PC-9 (cell line): Measurements from ENCODE around the gene MAL. TPM values are rescaled to one million over a fixed set of nuclear protein-coding genes. Genes with fewer than 3 reads are reported as not detected.

ENCODE experiments used
- BruUV-seq: library from RNA; stranded (reverse); fragments of 400-500 nt; replicated peaks from 2 replicates; lab custom pipeline; 2021; lab: Mats Ljungman, UMichigan
- CTCF ChIA-PET: fragments of 300-600 bp; sonication (Branson Sonifier 250); formaldehyde crosslinking; loops from one replicate; lab custom pipeline; 2022; ENCODE audit warnings: antibody characterized with exemption; lab: Charles Lee
- POLR2A ChIA-PET: fragments of 300-600 bp; sonication (Branson Sonifier 250); formaldehyde crosslinking; loops from one replicate; lab custom pipeline; 2022; ENCODE audit warnings: antibody characterized with exemption; ENCODE audit not compliant: unreplicated experiment; lab: Charles Lee
- DNase-seq, 2 experiments: peaks; one replicate each; pipeline versions ENCODE4 v3.0.0 to v3.0.0-alpha.2; 2015 to 2022; ENCODE audit warnings: mixed read lengths in 1 of 2
- H2AFZ ChIP-seq: fragments of 200-600 bp; sonication (generic); 2 replicates; pipeline ENCODE4 v1.8.1; 2017; ENCODE audit warnings: antibody characterized with exemption
- H3F3A ChIP-seq: fragments of 200-600 bp; sonication (generic); 2 replicates; pipeline ENCODE4 v1.8.1; 2017; ENCODE audit warnings: antibody characterized with exemption, mild to moderate bottlenecking, low read depth; ENCODE audit not compliant: insufficient read depth
- H3K27ac ChIP-seq: fragments of 200-600 bp; sonication (generic); 2 replicates; pipeline ENCODE4 v1.6.1; 2016; ENCODE audit warnings: mixed run types
- H3K27me3 ChIP-seq: fragments of 200-600 bp; sonication (generic); 2 replicates; pipeline ENCODE4 v1.6.1; 2016; ENCODE audit warnings: low read depth, mixed run types; ENCODE audit not compliant: insufficient read depth
- H3K36me3 ChIP-seq: fragments of 200-600 bp; sonication (generic); 2 replicates; pipeline ENCODE4 v1.6.1; 2016; ENCODE audit warnings: low read depth, mixed run types
- H3K4me1 ChIP-seq: fragments of 200-600 bp; sonication (generic); replicated peaks from 2 replicates; pipeline ENCODE4 v1.6.1; 2016; ENCODE audit warnings: mixed run types; ENCODE audit not compliant: insufficient read depth
- H3K4me2 ChIP-seq: fragments of 200-600 bp; sonication (generic); 2 replicates; pipeline ENCODE4 v1.6.1; 2017; ENCODE audit warnings: mixed run types
- H3K4me3 ChIP-seq: fragments of 200-600 bp; sonication (generic); 2 replicates; pipeline ENCODE4 v1.6.1; 2016; ENCODE audit warnings: mixed run types
- H3K79me2 ChIP-seq: fragments of 200-600 bp; sonication (generic); 2 replicates; pipeline ENCODE4 v1.6.1; 2017; ENCODE audit warnings: low read depth, mixed run types
- H3K9me2 ChIP-seq: fragments of 200-600 bp; sonication (generic); 2 replicates; pipeline ENCODE4 v1.8.1; 2017; ENCODE audit warnings: mild to moderate bottlenecking; ENCODE audit not compliant: insufficient read depth
- H3K9me3 ChIP-seq: fragments of 200-600 bp; sonication (generic); 2 replicates; pipeline ENCODE4 v1.8.1; 2016; ENCODE audit warnings: low read depth; ENCODE audit not compliant: insufficient read depth
- H4K20me1 ChIP-seq: fragments of 200-600 bp; sonication (generic); 2 replicates; pipeline ENCODE4 v1.8.1; 2017; ENCODE audit not compliant: insufficient read depth
- EZH2 ChIP-seq: fragments of 200-600 bp; sonication (generic); IDR thresholded peaks from 2 replicates; pipeline ENCODE4 v1.8.0; 2017; ENCODE audit warnings: antibody characterized with exemption, low read depth
- intact Hi-C: fragments of 100-400 bp; cut with micrococcal nuclease; formaldehyde crosslinking; loops from one replicate; pipeline ENCODE4 v1.10.0; 2022; ENCODE audit not compliant: unreplicated experiment
- total RNA-seq: library from RNA; stranded (reverse); gene quantifications from 2 replicates; pipeline ENCODE4 v1.2.3, GENCODE V29; 2021
- TF ChIP-seq, protein P1 (sequence below): fragments of 200-600 bp; sonication (generic); conservative IDR thresholded peaks from 2 replicates; pipeline ENCODE4 v1.6.1; 2017; ENCODE audit warnings: mixed run types, antibody characterized with exemption, mild to moderate bottlenecking, moderate library complexity

The MAL gene
- total RNA-seq, 1 experiment from 2014 or later: 146 TPM

DNA sequence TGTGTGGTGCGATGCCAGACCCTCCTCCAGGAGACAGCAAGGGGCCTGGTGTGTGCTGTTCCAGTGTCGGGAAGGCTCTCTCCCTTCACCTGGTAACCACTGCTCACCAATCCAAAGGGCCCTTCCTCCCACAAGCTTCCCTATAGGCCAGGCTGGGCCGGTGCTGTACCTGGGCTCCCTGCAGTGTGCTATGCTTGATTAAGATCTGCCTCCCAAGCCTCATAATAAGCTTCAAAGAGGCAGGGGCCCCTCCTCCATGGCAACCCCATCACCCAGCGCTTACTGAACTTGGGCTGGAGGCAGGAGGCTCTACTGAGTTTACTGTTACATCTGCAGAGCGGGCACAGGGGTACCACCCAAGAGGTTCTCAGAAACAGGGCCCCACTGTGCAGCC, 4.5 kb upstream of the MAL start:
- H3K4me3 ChIP-seq: no peak overlapping the region
- H3K4me1 ChIP-seq: peaks cover 71% of the 10 kb centered on the region
- no peak for DNase-seq
- H3F3A ChIP-seq: peaks cover 49% of the 10 kb centered on the region; the same call in 1 of the 2 replicates
- H3K4me2 ChIP-seq: peak overlapping the region; percentile 25
- H3K79me2 ChIP-seq: peaks cover 39% of the 10 kb centered on the region
- POLR2A ChIA-PET: no interaction called here
- H3K27ac ChIP-seq: peak overlapping the region; percentile 31
- CTCF ChIA-PET: interaction anchor here (1.2 to 4.5 kb wide), 2 partner anchors 35 to 57 kb away, joined by 4 to 62 read pairs; no protein-coding TSS in a partner anchor
- no peak overlapping the region for H2AFZ ChIP-seq
- no peaks in the 10 kb centered on the region for H3K36me3 ChIP-seq
- BruUV-seq: no TSS peak
- intact Hi-C loops: no loop called here
- no peaks in the 10 kb centered on the region for H3K27me3 ChIP-seq
- peaks cover 4% of the 10 kb centered on the region for H4K20me1 ChIP-seq
- H3K9me3 ChIP-seq: no peaks in the 10 kb centered on the region
- TF ChIP-seq, protein P1, sequence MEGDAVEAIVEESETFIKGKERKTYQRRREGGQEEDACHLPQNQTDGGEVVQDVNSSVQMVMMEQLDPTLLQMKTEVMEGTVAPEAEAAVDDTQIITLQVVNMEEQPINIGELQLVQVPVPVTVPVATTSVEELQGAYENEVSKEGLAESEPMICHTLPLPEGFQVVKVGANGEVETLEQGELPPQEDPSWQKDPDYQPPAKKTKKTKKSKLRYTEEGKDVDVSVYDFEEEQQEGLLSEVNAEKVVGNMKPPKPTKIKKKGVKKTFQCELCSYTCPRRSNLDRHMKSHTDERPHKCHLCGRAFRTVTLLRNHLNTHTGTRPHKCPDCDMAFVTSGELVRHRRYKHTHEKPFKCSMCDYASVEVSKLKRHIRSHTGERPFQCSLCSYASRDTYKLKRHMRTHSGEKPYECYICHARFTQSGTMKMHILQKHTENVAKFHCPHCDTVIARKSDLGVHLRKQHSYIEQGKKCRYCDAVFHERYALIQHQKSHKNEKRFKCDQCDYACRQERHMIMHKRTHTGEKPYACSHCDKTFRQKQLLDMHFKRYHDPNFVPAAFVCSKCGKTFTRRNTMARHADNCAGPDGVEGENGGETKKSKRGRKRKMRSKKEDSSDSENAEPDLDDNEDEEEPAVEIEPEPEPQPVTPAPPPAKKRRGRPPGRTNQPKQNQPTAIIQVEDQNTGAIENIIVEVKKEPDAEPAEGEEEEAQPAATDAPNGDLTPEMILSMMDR: no peak
- no peak for TF ChIP-seq EZH2
- no peaks in the 10 kb centered on the region for H3K9me2 ChIP-seq

DNA sequence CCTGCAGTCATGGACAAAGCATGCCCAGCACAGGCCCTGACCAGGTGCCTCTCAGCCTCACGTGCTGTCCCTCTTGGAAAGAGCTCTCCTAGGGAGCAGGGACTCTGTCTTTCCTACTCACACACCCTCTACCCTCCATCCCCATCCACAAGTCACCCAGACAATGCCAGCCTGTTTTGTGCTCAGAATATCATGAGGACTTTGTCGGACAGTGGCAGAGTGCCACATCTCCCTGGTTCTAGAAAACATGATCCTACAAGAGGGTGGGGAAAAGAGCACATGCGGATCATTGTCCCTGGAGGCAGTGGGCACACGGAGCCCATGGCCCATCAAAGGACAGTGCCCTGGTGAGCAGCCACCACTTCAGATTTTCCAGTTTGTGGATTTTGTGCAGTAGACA, 3.7 kb upstream of the MAL start:
- CTCF ChIA-PET: interaction anchor here (1.0 to 4.5 kb wide), 9 partner anchors 12 to 97 kb away, joined by 4 to 62 read pairs (median 5); no protein-coding TSS in a partner anchor
- no peaks in the 10 kb centered on the region for H3K9me2 ChIP-seq
- peaks cover 54% of the 10 kb centered on the region; the same call in 1 of the 2 replicates for H3F3A ChIP-seq
- H4K20me1 ChIP-seq: peaks cover 4% of the 10 kb centered on the region
- no peak overlapping the region for H2AFZ ChIP-seq
- H3K4me2 ChIP-seq: peak overlapping the region; percentile 97; the same call in 1 of the 2 replicates
- H3K9me3 ChIP-seq: no peaks in the 10 kb centered on the region
- DNase-seq: no peak
- no TSS peak for BruUV-seq
- no peak overlapping the region for H3K4me3 ChIP-seq
- H3K79me2 ChIP-seq: peaks cover 45% of the 10 kb centered on the region
- no peaks in the 10 kb centered on the region for H3K27me3 ChIP-seq
- intact Hi-C loops: loop anchor here (1.0 kb wide), 2 partner anchors 36 to 148 kb away; no protein-coding TSS in a partner anchor
- no peaks in the 10 kb centered on the region for H3K36me3 ChIP-seq
- POLR2A ChIA-PET: no interaction called here
- H3K27ac ChIP-seq: no peak overlapping the region
- TF ChIP-seq EZH2: no peak
- TF ChIP-seq, protein P1: no peak
- H3K4me1 ChIP-seq: peaks cover 73% of the 10 kb centered on the region

DNA sequence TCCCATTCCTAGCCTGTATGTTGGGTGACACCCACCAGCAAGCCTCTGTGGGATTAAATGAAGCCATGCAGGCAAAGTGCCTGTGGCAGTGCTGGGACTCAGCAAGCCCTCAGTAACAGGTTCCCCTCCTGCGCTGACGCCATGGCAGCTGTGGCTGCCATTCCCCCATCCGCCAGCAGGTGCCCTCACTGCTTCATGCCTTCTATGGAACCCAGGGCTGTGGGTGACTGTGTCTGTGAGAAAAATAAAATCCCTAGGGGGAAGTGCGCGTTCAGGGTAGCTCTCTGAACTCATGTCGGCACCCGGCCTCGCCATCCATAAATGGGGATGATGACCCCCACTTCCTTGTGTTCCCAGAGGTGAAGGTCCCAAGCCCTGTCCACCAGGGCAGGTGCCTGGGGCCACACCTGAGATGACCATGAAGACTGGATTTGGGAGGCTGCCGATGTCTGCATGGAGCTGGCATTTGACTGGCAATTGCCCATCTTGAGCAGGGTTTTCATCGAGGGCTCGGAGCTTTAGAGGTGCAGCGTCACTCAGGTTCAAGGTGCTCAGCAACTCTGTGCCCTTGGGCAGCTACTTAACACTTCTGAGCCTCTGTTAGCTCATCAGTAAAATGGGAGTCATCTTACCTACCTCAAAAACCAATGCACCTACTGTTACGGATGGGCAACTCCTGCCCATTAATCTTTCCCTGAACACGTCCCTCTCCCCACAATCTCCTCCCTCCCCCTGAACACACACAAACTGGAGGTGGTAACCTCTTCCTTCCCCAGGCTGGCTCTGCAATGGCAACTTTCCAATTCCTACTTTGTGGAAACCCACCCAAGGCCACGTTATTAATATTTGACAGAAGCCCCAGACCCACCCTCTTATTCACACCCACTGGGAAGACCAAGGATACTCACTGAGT, 2.9 kb upstream of the MAL start:
- peak overlapping the region; percentile 97 for H3K4me2 ChIP-seq
- H3K27ac ChIP-seq: no peak overlapping the region
- peaks cover 52% of the 10 kb centered on the region for H3K79me2 ChIP-seq
- peaks cover 73% of the 10 kb centered on the region for H3K4me1 ChIP-seq
- intact Hi-C loops: loop anchor here (1.0 kb wide), 5 partner anchors 24 to 148 kb away; no protein-coding TSS in a partner anchor
- CTCF ChIA-PET: interaction anchor here (0.7 to 4.5 kb wide), 13 partner anchors 9 to 96 kb away, joined by 3 to 62 read pairs (median 5); no protein-coding TSS in a partner anchor
- POLR2A ChIA-PET: interaction anchor here (0.7 kb wide), 1 partner anchor 31 kb away, joined by 4 read pairs; no protein-coding TSS in a partner anchor
- H3F3A ChIP-seq: peaks cover 55% of the 10 kb centered on the region
- no peaks in the 10 kb centered on the region for H3K27me3 ChIP-seq
- BruUV-seq: no TSS peak
- no peak for TF ChIP-seq EZH2
- TF ChIP-seq, protein P1: peak; percentile 99
- H2AFZ ChIP-seq: no peak overlapping the region
- H3K36me3 ChIP-seq: no peaks in the 10 kb centered on the region
- no peaks in the 10 kb centered on the region for H3K9me2 ChIP-seq
- H3K9me3 ChIP-seq: no peaks in the 10 kb centered on the region
- H3K4me3 ChIP-seq: no peak overlapping the region
- H4K20me1 ChIP-seq: peaks cover 4% of the 10 kb centered on the region
- peak; percentile 65 to 82 for DNase-seq
